ENCODE data around the gene SRGAP1.

Gene SRGAP1

DNA sequence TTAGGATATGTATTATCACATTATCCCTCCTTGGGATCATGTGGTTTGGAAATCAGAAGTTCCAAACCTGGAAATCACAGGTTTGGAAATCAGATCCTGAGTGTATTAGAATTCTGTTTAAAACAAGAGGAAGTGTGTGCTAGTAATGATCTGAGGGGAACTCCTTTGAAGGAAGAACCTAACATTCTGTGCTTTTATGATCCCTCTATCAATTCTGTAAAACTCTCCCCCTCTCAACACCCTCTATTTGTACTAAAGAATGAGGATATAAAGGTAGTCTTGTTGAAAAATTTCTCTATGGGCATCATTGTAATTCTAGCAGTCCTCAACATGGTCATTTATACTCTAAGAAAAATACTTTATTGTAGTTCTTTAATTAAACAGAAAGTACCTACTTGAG lies 97.4 kb downstream of the SRGAP1 start:
- no peak for DNase-seq

DNA sequence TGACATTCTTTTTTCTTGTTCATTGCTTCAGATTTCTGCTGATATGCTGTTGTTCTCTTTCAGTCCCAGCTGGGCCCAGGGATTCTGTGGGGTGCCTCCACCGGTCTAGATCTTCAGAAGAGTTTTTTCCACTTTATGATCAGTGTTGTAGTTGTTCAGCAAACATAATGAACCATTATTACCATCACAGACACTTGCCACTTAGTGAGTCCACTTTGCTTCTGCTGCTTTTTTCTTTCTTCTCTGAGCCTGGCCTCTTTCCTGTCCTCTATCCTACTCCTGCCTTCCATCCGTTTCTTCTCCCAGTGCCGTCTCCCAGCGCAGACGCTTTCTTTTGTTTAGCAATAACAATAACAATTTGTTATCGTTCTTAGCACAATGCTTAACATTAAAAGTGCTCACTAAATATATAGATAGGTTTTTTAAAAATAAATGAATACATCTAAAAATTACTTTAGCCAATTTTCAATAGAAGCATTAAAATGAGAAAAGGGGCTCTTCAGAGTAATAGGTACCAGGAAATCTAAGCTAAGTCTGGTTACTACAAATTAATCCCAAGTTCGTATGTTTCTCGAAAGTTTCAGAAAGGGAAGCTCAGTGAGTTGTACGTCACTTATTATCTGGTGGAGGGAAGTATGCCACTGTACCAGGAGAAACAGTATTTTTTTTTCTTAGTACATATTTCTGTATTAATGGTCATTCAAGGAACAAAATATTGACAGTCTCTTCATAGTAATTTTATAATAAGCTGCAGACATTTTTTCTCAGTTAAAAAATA lies 98.2 kb downstream of the SRGAP1 start:
- DNase-seq = no peak

DNA sequence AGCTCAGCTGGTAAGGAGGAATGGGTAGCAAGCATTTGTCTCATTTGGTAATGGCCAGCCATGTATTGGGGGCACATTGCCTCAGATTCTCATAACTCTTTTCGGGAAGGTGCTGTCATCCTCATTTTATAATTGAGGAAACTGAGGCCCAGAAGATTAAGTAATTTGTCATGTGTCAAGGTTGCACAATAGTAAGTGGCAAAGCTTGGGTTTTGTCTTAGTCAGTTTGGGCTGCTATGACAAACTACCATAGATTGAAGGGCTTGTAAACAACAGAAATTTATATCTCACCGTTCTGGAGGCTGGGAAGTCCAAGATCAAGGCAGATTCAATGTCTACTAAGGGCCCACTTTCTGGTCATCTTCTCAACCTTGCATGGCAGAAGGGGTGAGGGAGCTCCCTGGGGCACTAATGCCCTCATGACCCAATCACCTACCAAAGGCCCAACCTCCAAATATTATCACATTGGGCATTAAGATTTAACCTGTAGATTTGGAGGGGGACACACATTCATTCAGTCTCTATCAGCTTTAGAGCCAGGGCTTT lies 99.6 kb downstream of the SRGAP1 start:
- no peak for DNase-seq

DNA sequence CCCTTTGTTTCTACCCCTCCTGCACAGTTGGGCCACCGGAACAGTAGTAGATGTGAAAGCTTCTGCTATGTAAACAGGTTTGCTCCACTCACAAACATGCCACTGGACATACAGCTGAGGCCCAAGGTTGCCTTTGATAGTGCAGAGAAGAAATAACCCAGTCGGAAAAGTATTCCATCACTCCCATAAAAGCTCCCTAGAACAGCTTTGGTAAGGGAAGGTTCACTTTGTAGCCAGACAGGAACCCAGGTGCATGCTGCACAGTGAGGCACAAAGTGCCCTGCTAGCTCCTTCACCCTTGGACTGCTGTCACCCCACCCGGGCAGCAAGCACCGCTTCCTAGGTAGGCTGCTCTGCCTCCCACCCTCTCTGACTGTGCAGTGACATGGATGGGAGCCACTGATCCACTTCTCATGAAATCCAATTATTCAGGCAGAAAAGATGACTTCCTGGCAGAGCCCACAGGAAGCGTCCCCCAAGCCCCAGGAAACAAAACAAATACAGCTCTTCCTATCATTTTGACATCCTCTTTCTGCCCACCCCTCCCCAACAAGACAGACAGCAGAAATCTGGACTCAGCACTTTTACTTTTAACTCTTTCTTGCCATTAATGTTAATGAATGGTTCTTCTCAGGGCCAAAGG lies 100.2 kb downstream of the SRGAP1 start:
- DNase-seq = no peak

DNA sequence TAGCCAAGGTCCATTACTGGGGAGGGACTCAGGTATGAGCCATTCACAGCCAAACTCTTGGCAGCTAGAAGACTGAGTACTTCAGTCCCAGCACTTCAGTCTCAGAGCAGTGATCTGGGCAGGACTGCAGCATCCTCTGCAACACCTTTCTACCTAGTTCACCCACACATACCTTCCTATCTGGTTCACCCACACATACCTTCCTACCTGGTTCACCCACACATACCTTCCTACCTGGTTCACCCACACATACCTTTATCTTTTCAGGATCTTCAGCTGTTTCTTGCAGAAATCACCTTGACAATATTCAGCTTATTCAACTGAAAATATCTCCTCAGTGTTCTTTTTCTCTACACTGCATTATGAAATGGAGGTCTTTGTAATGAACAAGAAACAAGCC lies 101.3 kb downstream of the SRGAP1 start:
- no peak for DNase-seq

DNA sequence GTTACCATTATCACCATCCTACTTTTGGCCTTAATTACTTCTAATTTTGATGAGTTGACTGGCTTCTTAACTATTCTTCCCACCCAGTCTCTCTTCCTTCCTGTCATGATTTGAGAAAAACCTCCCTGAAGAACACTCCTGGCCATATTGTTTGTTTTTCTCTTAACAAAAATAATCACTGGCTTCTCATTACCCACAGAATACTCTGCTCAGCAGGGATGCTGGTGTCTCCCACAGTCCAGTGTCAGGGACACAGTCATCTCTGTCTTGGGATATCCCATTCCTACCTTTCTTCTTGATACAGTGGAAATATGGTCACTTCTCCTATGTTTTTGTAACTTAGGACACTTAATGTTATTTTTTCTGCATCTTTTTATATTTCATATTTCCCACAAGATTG lies 103.7 kb downstream of the SRGAP1 start:
- no peak for DNase-seq

DNA sequence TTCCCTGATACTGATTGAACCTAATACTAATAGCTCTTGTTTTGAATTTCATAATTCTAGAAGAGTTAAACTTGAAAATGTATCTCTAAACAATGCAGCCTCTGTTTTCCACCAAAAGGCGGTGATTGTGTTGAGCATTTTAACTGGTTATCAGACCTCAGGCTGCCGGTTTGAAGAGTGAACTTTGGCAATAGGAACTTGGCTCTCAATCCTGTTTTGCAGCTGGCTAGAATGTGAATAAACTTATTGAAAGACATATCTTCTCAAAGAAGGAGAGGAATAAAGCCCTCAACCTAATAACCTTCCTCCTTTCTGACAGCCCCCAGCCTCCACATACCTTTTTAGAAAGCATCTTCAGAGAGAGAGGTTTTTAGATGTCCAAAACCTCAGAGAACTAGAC lies 105.4 kb downstream of the SRGAP1 start:
- DNase-seq = no peak

DNA sequence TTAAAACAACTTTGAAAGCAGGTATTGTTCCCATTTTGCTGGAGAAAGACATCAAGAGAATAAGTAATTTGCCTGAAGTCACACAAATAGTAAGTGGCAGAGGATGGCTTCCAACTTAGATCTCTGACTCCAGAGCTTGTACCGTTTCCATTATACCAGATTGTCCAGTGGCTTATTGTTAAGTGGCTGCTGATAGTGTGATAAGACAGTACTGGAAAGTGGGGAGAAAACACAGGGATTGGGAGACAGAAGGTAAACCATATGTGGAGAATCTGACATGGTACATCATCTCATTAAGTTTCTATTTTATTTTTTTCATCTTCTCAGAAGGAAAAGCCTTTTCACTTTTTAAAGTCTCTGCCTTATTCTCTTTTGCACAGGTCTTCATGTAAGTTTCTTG lies 108.5 kb downstream of the SRGAP1 start:
- DNase-seq = no peak

DNA sequence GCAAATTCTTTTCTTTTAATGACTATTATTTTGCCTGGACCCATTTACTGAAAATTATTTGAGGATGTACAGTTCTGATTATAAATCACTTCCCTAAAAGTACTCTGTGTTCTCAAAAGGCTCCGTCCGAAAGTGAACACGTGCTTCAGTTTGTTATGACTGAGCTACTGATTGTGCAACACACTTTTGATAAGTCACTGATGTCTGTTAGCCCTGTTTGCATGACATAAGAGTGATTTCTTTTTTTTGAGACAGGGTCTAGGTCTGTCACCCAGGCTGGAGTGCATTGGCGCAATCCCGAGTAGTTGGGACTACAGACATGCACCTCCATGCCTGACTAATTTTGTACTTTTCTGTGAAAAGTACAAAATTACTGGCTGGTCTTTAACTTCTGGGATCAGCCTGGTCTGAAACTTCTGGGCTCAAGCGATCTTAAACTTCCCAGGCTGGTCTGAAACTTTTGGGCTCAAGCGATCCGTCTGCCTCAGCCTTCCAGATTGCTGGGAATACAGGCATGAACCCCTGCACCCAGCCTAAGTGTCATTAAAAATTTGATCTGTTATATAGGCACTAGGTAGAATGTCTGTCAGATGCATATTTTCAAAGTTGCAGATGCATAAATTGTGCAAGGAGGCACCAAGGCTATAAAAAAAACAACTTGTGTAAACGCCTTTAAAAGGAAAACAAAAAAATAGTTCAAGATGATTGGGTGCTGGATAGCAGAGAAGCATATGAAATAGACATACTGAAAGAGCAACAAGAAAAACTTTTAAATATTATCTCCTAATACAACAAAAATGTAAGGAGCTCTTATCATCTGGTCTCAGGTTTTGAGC lies 111.5 kb downstream of the SRGAP1 start:
- no peak for DNase-seq

DNA sequence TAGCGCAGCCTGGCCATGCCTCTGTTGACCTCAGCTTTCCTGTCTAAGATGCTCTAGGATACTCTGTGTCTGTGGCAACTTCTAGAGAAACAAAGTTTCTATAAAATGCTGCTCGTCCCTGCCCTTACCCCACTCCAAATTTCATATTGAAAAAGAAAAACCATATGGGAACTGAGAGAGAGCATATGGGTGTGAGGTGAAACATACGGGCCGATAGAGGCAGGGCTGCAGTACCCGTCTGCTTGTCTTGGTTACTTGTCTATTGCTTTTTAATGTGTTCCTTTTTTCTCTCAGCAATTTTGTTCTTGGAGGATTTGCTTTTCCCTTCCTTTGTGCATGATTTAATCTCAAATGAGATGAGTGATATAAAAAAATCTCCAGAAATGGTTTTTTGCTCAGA lies 113.0 kb downstream of the SRGAP1 start:
- DNase-seq = no peak

DNA sequence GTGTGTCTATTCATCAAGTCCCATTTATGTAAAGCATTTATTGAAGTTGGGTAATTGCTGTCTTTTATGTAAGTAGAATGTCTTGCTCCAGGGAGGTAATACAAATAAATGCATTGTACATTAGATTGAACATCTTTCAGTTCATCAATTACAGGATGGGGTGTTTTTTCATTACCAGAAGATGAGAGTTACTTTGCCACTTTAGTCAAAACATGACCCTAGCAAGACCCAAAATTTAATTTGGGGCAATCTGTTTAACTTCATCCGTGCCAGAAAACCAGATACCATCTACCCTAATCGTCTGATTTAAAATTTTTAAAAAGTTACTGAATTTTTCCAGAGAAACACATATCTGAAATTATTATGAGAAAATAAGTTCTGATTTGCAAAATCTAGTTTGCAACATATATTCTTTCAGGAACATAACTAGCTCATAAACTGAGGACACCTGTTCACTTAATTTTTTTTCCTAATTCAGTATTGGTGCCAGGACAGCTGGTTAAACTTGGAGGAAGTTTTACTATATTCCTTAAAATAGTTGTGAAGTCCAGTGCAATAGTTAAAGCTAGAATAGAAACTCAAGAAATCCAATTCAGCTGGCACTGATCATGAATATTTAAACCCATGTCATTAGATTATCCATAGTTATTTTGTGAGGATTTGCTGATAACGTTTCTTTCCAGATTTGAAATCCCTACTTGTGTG lies 114.5 kb downstream of the SRGAP1 start:
- no peak for DNase-seq

DNA sequence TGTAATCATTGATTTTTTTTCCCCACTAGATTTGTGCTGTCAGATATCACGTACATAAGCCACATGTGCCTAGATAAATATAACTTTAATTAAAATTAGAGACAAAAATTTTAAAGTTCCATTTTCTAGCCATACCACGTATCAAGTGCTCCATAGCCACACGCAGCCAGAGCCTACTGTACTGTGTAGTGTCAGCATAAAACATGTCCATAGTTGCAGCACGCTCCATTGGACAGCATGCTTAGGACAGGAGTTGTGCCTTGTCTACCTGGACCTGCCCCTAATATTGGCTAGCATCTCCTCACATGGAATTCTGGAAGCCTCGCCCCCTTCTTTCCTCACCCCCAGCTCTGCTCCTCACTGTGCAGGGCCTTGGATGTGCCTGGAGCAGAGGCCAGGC lies 116.5 kb downstream of the SRGAP1 start:
- no peak for DNase-seq

DNA sequence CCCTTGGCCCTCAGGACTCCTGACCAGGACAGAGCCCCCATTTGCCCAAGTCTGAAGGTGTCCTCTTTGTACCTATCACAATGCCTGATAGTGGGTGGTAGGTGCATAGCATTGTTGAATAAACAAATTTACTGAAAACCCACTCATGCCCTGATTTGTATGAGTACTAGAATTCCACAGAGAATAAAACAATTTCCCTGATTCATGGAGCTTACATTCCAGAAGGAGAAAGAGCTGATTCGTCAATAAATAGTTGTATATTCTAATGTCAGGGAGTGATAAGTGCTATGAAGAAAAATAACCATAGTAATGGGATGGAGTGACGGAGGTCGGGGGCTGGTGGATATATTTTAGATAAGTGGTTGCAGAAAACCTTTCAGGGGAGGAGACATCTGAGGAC lies 117.0 kb downstream of the SRGAP1 start:
- DNase-seq = no peak

DNA sequence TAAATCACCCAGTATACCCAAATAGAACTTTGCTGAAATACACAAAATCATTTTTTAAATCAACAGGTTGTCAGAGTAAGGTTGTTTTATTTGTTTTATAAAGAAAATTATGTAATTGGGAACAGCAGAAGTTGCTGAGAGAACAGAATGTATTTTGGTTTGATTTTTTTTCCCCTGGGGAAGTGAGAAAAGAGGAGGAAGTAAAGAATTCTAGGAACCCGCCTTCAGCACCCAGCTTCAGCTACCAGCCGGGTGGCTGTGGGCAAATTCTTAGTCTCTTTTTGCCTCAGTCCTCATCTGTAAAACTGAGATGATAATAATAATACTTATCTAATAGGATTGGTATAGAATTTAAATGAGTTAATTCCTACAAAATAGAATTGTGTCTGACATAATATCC lies 119.4 kb downstream of the SRGAP1 start:
- DNase-seq = no peak

DNA sequence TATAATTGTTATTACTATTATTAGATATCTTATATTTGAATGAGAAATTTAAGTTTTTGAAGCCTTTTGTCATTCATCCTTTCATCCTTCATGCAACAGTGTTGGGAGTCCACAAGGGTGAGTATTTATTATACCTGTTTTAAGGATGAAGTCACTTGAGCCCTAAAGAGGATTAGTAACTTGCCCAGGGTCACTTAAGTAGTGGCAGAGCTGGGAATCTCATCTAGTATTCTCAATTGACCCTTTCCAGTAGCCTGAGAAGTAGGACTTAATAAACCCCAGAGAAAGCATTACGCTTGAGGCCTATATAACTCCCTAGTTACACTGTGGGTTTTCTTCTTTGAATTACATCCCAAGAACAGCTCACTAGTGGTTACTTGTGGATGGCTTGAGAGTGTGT lies 119.8 kb downstream of the SRGAP1 start:
- no peak for DNase-seq

DNA sequence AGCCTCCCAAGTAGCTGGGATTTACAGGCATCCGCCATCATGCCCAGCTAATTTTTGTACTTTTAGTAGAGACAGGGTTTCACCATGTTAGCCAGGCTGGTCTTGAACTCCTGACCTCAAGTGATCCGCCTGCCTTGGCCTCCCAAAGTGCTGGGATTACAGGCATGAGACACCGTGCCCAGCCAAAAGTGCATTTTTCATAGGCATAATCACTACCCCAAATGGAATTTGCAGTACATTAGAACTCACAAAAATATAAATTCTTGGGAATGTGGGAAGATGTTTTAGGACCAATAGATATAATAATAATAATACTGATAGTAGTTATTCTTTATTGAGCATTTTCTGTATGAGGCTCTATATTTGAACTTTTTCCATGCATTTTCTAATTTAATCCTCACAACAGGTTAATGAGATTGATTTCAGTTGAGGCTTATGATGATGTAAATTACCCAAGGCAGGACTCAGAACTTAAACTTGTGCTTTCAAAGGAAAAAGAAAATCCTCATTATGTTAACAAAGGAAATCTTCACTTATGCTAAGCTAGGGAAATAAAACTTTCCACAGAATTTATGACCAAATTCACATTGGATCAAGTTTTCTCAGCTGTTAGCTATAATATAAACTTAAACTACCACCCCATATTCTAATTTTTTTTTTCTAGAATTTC lies 121.6 kb downstream of the SRGAP1 start:
- DNase-seq = no peak

DNA sequence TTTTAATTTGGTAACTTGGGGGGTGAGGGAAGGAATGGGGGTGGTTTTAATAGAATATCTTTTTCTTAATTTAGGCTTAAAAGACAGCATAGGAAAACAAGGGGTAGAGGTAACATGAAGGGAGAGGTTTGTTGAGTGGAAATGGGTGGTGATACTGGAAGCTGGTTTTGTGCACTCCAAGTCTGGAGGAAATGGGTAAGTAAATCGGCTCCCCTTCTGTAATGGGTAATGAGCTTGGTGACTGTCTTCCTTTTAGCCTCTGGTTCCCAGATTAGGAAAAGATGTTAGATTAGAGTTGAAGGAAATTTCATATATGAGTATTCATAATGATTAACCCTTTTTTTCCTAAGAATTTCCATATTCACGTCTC lies 122.1 kb downstream of the SRGAP1 start:
- DNase-seq = no peak

DNA sequence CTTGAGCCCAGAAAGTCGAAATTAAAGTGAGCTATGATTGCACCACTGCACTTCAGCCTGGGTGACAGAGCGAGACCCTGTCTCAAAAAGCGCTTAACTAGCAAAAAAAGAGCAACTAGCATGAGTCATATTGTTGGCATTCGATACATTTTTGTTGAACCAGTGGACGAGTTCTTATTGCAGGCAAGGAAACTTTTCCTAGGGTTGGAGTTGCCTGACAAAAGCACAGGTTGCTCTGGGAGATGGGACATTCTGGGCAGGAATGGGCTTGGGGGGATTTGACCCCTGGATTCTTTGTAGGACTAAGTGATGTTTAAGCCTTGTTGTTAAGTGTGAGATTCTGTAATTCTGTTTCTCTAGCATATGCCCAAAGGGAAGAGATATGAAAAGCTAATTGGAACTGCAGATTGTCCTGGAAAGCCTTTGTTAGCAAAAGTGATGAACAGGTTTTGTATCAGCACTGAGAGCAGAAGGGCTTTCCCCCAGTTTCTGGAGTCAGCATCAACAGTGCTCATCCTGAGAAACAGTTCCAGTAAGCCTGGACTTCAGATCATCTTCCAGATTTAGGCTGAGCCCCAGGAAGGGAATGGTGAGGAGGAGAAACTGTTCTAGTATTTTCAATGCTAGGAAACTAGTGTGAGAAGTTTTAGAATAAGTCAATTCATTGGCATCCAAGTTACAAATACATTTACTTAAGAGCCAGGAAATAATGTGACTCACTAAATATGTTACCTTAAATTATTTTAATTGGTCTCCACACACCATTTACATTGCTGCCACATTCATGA lies 123.1 kb downstream of the SRGAP1 start:
- no peak for DNase-seq

DNA sequence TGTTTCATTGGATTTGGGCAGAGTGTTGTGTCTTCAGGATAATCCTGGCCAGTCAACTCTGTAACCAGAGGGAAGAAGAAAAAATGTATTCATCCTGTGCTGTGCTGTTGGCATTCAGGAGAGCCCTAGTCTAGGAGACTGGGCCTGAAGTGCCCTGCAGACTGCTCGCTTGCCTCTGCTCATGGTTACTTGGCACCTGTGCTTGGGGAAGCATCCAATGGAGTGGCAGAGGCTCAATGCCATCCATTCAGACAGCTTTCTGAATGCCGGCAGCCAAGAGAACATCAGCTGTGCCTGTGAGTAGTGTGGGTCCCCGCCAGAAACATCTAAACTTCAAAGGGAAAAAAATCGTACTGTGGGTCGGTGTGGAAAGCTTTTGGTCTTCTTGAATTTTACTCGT lies 124.2 kb downstream of the SRGAP1 start:
- DNase-seq = no peak

DNA sequence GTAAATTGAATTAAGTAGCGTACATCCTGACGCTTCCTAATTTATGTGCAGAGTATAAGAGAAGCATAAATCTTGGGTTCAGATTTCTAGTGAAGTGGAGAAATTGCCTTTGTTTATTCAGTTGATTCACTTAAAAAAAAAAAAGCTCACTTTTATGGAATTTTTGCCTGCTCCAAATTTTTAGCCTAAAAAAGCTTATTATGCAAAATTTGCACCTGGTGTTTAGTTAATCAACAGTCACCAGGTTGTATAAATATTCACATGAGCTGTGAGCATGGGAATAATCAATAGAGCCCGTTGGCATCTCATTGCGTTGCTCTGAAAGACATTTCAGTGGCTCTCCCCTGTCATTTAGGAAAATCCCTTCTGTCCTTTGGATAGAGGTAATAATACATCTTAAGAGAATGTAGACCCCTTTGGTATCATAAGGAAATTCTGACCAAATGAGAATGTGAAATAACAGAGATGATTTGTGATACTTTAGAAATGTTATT lies 132.4 kb downstream of the SRGAP1 start:
- DNase-seq = no peak

DNA sequence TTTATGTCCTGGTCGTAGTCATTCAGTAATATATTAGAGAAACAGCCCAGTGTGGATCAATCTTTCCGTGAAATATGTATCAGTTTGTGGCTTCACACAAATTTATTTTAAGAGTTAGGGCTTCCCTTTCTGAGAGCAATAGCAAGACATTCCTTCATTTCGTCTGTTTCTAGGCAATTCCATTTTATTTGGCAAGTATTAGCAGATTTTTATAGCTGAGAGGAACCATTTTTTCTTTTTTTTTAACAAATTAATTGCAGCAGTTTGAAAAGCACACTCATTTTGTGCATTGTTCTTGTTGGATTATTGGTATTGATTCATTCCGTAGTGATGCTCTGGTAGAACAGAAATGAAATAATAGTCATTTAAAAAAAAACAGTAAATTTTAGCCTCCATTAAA lies 132.9 kb downstream of the SRGAP1 start:
- no peak for DNase-seq

DNA sequence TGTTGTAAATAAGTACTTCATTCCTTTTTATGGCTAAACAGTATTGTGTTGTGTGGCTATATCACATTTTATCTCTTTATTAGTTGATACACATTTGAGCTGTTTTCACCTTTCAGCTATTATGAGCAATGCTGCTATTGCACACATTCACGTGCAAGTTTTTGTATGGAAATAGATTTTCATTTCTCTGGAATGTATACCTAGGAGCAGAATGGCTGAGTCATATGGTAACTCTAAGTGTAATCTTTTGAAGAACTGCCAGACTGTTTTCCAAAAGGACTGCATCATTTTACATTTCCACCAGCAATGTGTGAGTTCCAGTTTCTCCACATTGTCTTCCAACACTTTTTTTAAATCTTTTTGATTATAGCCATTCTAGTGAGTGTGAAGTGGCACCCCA lies 134.0 kb downstream of the SRGAP1 start:
- no peak for DNase-seq

Data from KG1 (cell line).